Cardiac muscle cell (in vitro differentiated cells and primary cell): ENCODE data around the gene PRCD. TPM values are rescaled to one million over a fixed set of nuclear protein-coding genes. Genes with fewer than 3 reads are reported as not detected.

Experiments
- DNase-seq, 2 donors: peaks; one replicate each; pipeline versions ENCODE4 v3.0.0 to v3.0.0-alpha.2; 2010 to 2017; ENCODE audit warnings: low read depth in 1 of 2, low spot score in 1 of 2
- H3K27ac ChIP-seq: fragments of 200-600 bp; sonication (generic); 2 replicates; pipeline ENCODE4 v1.5.1; 2016
- H3K27me3 ChIP-seq: fragments of 200-600 bp; sonication (generic); 2 replicates; pipeline ENCODE4 v1.6.0; 2016; ENCODE audit warnings: control low read depth
- H3K36me3 ChIP-seq: fragments of 200-600 bp; sonication (generic); 2 replicates; pipeline ENCODE4 v1.5.1; 2016; ENCODE audit warnings: control low read depth
- H3K4me1 ChIP-seq: fragments of 200-600 bp; sonication (generic); 2 replicates; pipeline ENCODE4 v1.8.1; 2017; ENCODE audit warnings: low read depth, mild to moderate bottlenecking, mixed run types
- H3K4me3 ChIP-seq: fragments of 200-600 bp; sonication (generic); 2 replicates; pipeline ENCODE4 v1.5.1; 2016; ENCODE audit warnings: mild to moderate bottlenecking
- H3K9me3 ChIP-seq: fragments of 200-600 bp; sonication (generic); 2 replicates; pipeline ENCODE4 v1.5.1; 2017; ENCODE audit warnings: low read depth, mild to moderate bottlenecking, control low read depth
- CTCF ChIP-seq: IDR thresholded peaks from 2 replicates; pipeline ENCODE4 v1.5.1; 2012; ENCODE audit warnings: low read depth, mild to moderate bottlenecking, low read length
- polyA plus RNA-seq: library from polyadenylated mRNA; unstranded; fragments of >200 nt; fragmentation: Nextera tagmentation; extraction: Ambion mirVana; gene quantifications from 2 replicates; pipeline ENCODE4 v1.2.1, GENCODE V29; 2016
- total RNA-seq: library from RNA; depleted of rRNA; stranded (reverse); fragments of >200 nt; gene quantifications from 2 replicates; pipeline ENCODE4 v1.2.3, GENCODE V29; 2016

The PRCD gene, protein sequence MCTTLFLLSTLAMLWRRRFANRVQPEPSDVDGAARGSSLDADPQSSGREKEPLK
- total RNA-seq = 7.3 and 7.7 TPM in 2 replicates
- 13.3 and 14.4 TPM in 2 replicates for polyA plus RNA-seq

- no peak within 1 kb of the TSS for H3K27ac ChIP-seq
- H3K4me1 ChIP-seq = peaks cover 30% of the 10 kb centered on the region
Measured at GRCh38 chr17:76539631-76540271, at the start of gene PRCD. PRCD (plus strand) TSS chr17:76540044; CDS start chr17:76540142, 98 bp downstream.

GRCh38 chr17:76490112-76490710, 49.6 kb upstream of the PRCD start:
- H3K27ac ChIP-seq = no peak overlapping the region
- H3K4me3 ChIP-seq = no peak overlapping the region
- H3K4me1 ChIP-seq = no peaks in the 10 kb centered on the region
- DNase-seq = no peak
- no peaks in the 10 kb centered on the region for H3K9me3 ChIP-seq
- no peaks in the 10 kb centered on the region for H3K36me3 ChIP-seq
- H3K27me3 ChIP-seq = no peaks in the 10 kb centered on the region
- no peak for TF ChIP-seq CTCF

More at GRCh38 chr17:76539631-76540271, at the start of gene PRCD:
- no peak for TF ChIP-seq CTCF
- no peaks in the 10 kb centered on the region for H3K36me3 ChIP-seq
- no peak for DNase-seq
- H3K9me3 ChIP-seq = no peaks in the 10 kb centered on the region
- peak within 1 kb of the TSS; percentile 8 for H3K4me3 ChIP-seq
- H3K27me3 ChIP-seq = peaks cover 31% of the 10 kb centered on the region

DNA sequence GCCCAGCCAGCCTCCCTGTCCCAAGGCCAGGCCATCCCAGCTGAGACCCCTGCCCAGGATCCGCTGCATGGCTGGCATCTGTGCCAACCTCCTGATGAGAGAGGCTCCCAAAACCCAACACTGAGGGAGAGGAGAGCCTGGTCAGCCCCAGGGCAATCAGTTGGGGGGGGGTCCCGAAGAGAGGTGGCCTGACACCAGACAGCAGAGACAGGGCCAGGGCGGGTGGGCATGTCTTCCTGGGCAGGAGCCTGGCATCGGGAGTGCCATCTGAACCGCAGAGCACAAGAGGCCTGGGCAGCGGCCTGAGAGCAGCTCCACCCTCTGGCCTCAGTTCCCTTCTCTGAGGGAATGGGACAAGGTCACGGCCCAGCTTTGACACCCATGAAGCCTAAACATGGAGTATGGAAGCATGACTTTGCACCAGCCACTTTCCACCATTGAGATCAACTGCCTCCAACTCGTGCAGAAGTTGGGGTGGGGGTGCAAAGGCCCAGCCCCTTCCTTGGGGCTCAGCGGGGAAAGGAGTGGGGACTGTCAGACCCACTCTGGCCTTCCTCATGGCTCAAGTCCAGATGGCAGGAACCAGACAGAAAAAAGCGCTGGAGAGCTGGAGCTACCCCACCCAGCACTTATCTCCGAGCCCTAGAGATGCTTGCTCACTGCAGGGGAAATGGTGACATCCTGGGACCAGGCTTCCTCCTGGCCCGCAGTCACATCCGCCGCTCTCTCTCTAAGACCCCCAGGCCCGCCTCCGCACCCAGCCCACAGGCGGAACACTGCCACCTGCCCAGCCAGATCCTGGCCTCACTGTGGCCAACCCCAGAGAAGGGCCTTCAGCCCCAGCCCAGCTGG, 48.3 kb upstream of the PRCD start:
- Histone ChIP-seq H3K36me3 (no peaks in the 10 kb centered on the region), H3K4me1 (no peaks in the 10 kb centered on the region), H3K27me3 (no peaks in the 10 kb centered on the region), H3K4me3 (no peak overlapping the region), H3K27ac (no peak overlapping the region), H3K9me3 (no peaks in the 10 kb centered on the region)
- DNase-seq = no peak
- TF ChIP-seq CTCF = no peak

- Histone ChIP-seq H3K9me3 (no peaks in the 10 kb centered on the region), H3K27me3 (no peaks in the 10 kb centered on the region), H3K4me3 (no peak overlapping the region), H3K36me3 (no peaks in the 10 kb centered on the region), H3K4me1 (no peaks in the 10 kb centered on the region), H3K27ac (no peak overlapping the region)
- DNase-seq = no peak
- no peak for TF ChIP-seq CTCF
Measured at GRCh38 chr17:76492123-76492988, 47.5 kb upstream of the PRCD start.

GRCh38 chr17:76492989-76493501, 46.8 kb upstream of the PRCD start:
- H3K27me3 ChIP-seq = no peaks in the 10 kb centered on the region
- no peak overlapping the region for H3K27ac ChIP-seq
- peaks cover 3% of the 10 kb centered on the region for H3K4me1 ChIP-seq
- peak in 1 of 2 donors; percentile 80 for DNase-seq
- no peaks in the 10 kb centered on the region for H3K9me3 ChIP-seq
- TF ChIP-seq CTCF = no peak
- H3K36me3 ChIP-seq = no peaks in the 10 kb centered on the region
- H3K4me3 ChIP-seq = no peak overlapping the region
